ENCODE data around the gene PDP2. TPM values are rescaled to one million over a fixed set of nuclear protein-coding genes. Genes with fewer than 3 reads are reported as not detected.

Gene PDP2
- total RNA-seq, 2 donors from 2014 or later, result 28.0 to 35.0 TPM

- Mint-ChIP-seq H3K4me3 (peak overlapping the region; percentile 95), H3K36me3 (peaks cover 7% of the 10 kb centered on the region), H3K27ac (peak overlapping the region in 1 of 2 donors; percentile 56), H3K27me3 (no peaks in the 10 kb centered on the region), H3K9me3 (no peaks in the 10 kb centered on the region), H3K4me1 (ENCODE audit: low read depth in 2 of 2) (peaks cover 39 to 42% of the 10 kb centered on the region in 2 donors)
- DNase-seq (ENCODE audit: low spot score) (no peak), ATAC-seq (no peak)
Observed at GRCh38 chr16:66881964-66882508, 1.7 kb downstream of the PDP2 start.

DNA sequence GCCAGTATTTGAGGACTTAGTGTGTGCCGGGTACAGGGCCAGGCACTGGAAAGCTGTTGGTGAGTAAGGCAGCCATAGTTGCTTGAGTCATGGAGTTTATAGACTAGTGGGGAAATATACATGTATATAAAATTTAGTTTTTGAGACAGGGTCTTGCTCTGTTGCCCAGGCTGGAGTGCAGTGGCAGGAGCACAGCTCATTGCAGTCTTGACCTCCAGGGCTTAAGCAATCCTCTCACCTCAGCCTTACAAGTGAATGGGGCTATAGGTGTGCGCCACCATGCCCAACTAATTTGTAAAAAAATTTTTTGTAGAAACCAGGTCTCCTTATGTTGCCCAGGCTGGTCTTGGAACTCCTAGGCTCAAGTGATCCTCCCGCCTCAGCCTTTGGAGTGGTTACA is 2.4 kb downstream of the PDP2 start:
- peak overlapping the region in 1 of 2 donors; percentile 56 for H3K27ac Mint-ChIP-seq
- no peaks in the 10 kb centered on the region for H3K9me3 Mint-ChIP-seq
- H3K27me3 Mint-ChIP-seq, result no peaks in the 10 kb centered on the region
- peaks cover 7% of the 10 kb centered on the region for H3K36me3 Mint-ChIP-seq
- ATAC-seq, result no peak
- no peak overlapping the region for H3K4me3 Mint-ChIP-seq
- H3K4me1 Mint-ChIP-seq (ENCODE audit: low read depth in 2 of 2), result peaks cover 39 to 42% of the 10 kb centered on the region in 2 donors
- DNase-seq (ENCODE audit: low spot score), result no peak

DNA sequence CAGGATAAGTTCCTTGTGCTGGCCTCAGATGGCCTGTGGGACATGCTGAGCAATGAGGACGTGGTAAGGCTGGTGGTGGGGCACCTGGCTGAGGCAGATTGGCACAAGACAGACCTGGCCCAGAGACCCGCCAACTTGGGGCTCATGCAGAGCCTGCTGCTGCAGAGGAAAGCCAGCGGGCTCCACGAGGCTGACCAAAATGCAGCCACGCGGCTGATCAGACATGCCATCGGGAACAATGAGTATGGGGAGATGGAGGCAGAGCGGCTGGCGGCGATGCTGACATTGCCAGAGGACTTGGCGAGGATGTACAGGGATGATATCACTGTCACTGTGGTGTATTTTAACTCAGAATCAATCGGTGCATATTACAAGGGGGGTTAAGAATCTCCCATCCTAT is 5.2 kb downstream of the PDP2 start:
- ATAC-seq, result no peak
- no peaks in the 10 kb centered on the region for H3K9me3 Mint-ChIP-seq
- no peaks in the 10 kb centered on the region for H3K27me3 Mint-ChIP-seq
- H3K4me3 Mint-ChIP-seq, result no peak overlapping the region
- H3K27ac Mint-ChIP-seq, result no peak overlapping the region
- H3K4me1 Mint-ChIP-seq (ENCODE audit: low read depth in 2 of 2), result peaks cover 20 to 24% of the 10 kb centered on the region in 2 donors
- peaks cover 7% of the 10 kb centered on the region for H3K36me3 Mint-ChIP-seq
- no peak for DNase-seq (ENCODE audit: low spot score)

DNA sequence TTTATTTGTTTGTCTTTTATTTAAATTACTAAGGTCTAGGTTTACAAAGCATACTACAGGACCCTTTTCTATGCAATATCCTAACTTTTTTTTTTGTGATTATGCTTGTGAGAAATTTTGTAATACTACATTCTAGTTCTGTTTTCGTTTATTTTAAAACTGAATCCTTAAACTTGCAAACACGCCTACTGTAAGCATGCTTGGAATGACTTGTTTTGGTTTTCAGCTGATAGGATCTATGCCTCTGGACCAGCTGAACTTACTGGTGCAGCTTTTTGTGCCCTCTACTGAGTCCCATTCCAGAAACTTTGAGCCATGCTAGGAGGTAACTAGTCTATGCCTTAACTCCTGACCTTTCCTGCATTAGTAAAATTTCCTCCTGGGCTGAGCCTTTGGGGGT is 6.0 kb downstream of the PDP2 start:
- Mint-ChIP-seq H3K27ac (no peak overlapping the region), H3K36me3 (peaks cover 7% of the 10 kb centered on the region)

GRCh38 chr16:66886914-66887313 is 6.6 kb downstream of the PDP2 start:
- Mint-ChIP-seq H3K36me3 (peaks cover 7% of the 10 kb centered on the region), H3K27me3 (no peaks in the 10 kb centered on the region), H3K4me3 (no peak overlapping the region), H3K9me3 (no peaks in the 10 kb centered on the region), H3K4me1 (ENCODE audit: low read depth in 2 of 2) (peaks cover 16 to 23% of the 10 kb centered on the region in 2 donors), H3K27ac (no peak overlapping the region)
- DNase-seq (ENCODE audit: low spot score) (no peak), ATAC-seq (no peak)

More for the DNA sequence above, 6.0 kb downstream of the PDP2 start:
- Mint-ChIP-seq H3K9me3 (no peaks in the 10 kb centered on the region), H3K4me3 (no peak overlapping the region), H3K4me1 (ENCODE audit: low read depth in 2 of 2) (peaks cover 18 to 24% of the 10 kb centered on the region in 2 donors), H3K27me3 (no peaks in the 10 kb centered on the region)
- no peak for DNase-seq (ENCODE audit: low spot score)
- ATAC-seq, result no peak

DNA sequence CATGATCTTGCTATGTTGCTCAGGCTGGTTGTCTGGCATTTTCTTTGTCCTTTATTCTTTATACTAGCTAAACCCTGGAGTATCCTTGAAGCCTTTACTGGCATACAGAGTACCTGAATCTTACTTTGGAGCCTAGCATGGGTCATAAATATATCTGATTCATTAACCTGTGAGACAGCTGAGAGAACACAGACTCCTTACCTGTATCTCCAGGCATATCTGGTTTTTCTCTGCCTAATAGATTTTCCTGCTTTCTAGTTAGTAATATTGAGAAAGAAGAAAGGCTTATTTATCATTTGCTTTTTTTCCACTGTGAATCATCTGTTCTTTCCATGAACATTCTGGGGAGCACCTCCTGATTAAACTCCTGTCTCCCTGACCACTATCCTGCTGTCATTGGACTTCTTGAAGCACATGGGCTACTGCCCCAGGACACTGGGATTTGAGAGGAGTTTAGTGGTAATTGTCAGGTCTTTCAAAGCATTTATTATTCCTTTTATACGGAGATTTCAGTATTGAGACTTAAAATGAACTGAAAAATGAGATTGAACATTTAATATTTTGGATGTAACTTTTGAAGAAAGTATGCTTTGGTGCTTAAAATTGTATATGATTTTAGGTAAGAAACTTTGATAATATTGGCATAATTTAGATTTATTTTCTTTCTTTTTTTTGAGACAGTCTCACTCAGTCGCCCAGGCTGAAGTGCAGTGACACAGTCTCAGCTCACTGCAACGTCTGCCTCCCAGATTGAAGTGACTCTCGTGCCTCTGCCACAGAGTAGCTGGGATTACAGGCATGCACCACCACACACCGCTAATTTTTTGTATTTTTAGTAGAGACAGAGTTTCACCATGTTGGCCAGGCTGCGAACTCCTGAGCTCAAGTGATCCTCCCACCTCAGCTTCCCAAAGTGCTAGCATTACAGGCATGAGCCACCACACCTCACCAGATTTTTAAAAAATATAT is 8.6 kb downstream of the PDP2 start:
- DNase-seq (ENCODE audit: low spot score) (no peak), ATAC-seq (no peak)
- H3K27me3 Mint-ChIP-seq, result no peaks in the 10 kb centered on the region
- H3K27ac Mint-ChIP-seq, result peak overlapping the region in 1 of 2 donors; percentile 37
- peaks cover 7% of the 10 kb centered on the region for H3K36me3 Mint-ChIP-seq
- no peaks in the 10 kb centered on the region for H3K9me3 Mint-ChIP-seq
- H3K4me3 Mint-ChIP-seq, result no peak overlapping the region
- H3K4me1 Mint-ChIP-seq (ENCODE audit: low read depth in 2 of 2), result peaks cover 19 to 25% of the 10 kb centered on the region in 2 donors

DNA sequence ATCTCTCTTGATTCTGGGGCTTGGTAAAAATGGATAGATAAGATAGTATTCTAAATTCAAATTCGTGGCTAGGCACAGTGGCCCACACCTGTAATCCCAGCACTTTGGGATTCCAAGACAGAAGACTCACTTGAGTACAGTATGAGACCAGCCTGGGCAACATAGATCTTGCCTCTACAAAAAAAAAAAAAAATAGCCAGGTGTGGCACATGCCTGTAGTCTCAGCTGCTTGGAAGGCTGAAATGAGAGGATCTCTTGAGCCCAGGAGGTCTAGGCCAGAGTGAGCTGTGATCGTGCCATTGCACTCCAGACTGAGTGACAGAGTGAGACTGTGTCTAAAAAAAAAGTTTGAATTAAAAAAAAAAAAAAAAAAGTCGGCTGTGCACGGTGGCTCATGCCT is 9.3 kb downstream of the PDP2 start:
- DNase-seq (ENCODE audit: low spot score) (no peak), ATAC-seq (no peak)
- peaks cover 7% of the 10 kb centered on the region for H3K36me3 Mint-ChIP-seq
- H3K4me3 Mint-ChIP-seq, result no peak overlapping the region
- peaks cover 23 to 26% of the 10 kb centered on the region in 2 donors for H3K4me1 Mint-ChIP-seq (ENCODE audit: low read depth in 2 of 2)
- H3K27me3 Mint-ChIP-seq, result no peaks in the 10 kb centered on the region
- H3K27ac Mint-ChIP-seq, result peak overlapping the region in 1 of 2 donors; percentile 35
- H3K9me3 Mint-ChIP-seq, result no peaks in the 10 kb centered on the region

DNA sequence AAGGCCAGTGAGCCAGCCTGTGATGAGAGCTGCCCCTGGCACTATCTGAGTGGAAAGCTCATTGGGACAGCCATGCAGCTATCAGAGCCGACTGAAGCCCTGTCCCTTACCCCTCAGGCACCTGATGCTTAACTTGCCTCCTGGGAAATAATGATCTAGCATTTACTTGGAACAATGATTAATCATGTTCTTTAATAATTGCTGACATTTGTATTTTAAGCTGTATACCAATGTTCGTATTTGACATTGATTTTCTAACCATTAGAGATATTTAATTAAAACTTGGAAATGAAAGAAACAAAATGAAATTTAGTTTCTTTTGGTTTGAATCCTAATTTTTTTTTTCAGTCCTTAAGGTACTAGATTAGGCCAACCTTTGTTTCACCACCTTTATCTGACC is 10.5 kb downstream of the PDP2 start:
- Mint-ChIP-seq H3K4me3 (no peak overlapping the region), H3K27ac (peak overlapping the region in 1 of 2 donors; percentile 43), H3K36me3 (peaks cover 7% of the 10 kb centered on the region), H3K4me1 (ENCODE audit: low read depth in 2 of 2) (peaks cover 21 to 26% of the 10 kb centered on the region in 2 donors), H3K27me3 (no peaks in the 10 kb centered on the region), H3K9me3 (no peaks in the 10 kb centered on the region)
- DNase-seq (ENCODE audit: low spot score) (no peak), ATAC-seq (no peak)

GRCh38 chr16:66891360-66891759 is 11.0 kb downstream of the PDP2 start:
- ATAC-seq, result no peak
- Mint-ChIP-seq H3K4me3 (no peak overlapping the region), H3K9me3 (no peaks in the 10 kb centered on the region), H3K27me3 (no peaks in the 10 kb centered on the region), H3K27ac (peak overlapping the region in 1 of 2 donors; percentile 43), H3K4me1 (ENCODE audit: low read depth in 2 of 2) (peaks cover 20 to 29% of the 10 kb centered on the region in 2 donors), H3K36me3 (peaks cover 6% of the 10 kb centered on the region)
- DNase-seq (ENCODE audit: low spot score), result no peak

DNA sequence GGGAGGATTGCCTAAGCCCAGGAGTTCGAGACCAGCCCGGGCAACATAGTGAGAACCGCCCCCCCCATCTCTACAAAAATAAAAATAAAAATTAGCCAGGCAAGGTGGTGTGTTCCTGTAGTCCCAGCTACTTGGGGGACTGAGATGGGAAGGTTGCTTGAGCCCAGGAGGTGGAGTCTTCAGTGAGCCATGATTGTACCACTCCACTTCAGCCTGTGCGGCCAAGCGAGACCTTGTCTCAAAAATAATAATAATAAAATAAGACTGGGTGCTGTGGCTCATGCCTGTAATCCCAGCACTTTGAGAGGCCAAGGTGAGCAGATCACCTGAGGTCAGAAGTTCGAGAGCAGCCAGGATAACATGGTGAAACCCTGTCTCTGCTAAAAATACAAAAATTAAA is 11.5 kb downstream of the PDP2 start:
- H3K27me3 Mint-ChIP-seq, result no peaks in the 10 kb centered on the region

GRCh38 chr16:66894055-66894454 is 13.7 kb downstream of the PDP2 start:
- no peak for ATAC-seq
- Mint-ChIP-seq H3K9me3 (no peaks in the 10 kb centered on the region), H3K4me1 (ENCODE audit: low read depth in 2 of 2) (peaks cover 13 to 17% of the 10 kb centered on the region in 2 donors)

More for the DNA sequence above, 11.5 kb downstream of the PDP2 start:
- ATAC-seq (no peak), DNase-seq (ENCODE audit: low spot score) (no peak)
- H3K4me3 Mint-ChIP-seq, result no peak overlapping the region
- peaks cover 2% of the 10 kb centered on the region for H3K36me3 Mint-ChIP-seq
- H3K27ac Mint-ChIP-seq, result peak overlapping the region in 1 of 2 donors; percentile 43
- peaks cover 15 to 25% of the 10 kb centered on the region in 2 donors for H3K4me1 Mint-ChIP-seq (ENCODE audit: low read depth in 2 of 2)
- no peaks in the 10 kb centered on the region for H3K9me3 Mint-ChIP-seq

DNA sequence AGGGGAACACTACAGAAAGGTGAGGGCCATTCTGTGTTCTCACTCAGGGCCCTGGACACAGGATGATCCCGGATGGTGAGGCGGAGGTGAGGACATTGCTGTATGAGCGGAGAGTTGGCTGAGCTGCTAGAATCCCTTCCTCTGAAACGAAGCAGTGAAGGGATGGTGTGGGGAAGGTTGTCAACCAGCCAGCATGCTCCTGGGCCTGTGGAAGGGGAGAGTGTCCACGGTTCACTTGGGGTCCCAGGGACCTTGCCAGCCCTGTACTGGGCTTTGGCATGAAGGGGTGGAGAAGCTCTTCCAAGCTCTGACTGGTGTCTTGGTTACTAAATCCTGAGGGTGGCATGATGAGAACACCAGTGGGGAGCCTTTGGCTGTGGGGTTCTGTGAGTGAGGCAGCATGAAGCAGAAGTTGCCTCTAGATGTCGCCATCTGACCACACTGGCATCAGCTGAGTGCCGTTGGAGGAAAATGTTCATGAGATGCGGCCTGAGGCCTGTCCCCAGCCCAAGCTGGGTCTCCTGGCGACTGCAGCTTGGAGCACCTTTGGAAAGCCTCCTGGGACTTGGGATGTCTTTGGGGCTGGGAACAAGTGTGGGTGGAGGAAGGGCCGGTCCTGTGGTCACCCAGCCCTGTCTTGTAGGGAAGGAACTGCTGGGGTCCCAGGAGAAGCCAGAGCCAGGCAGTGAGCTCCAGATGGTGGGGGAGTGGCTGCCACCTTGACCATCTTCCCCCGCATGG is 14.8 kb downstream of the PDP2 start:
- Mint-ChIP-seq H3K27ac (peak overlapping the region in 1 of 2 donors; percentile 5), H3K36me3 (no peaks in the 10 kb centered on the region), H3K9me3 (no peaks in the 10 kb centered on the region), H3K27me3 (no peaks in the 10 kb centered on the region), H3K4me1 (ENCODE audit: low read depth in 2 of 2) (peaks cover 13 to 22% of the 10 kb centered on the region in 2 donors), H3K4me3 (no peak overlapping the region)
- DNase-seq (ENCODE audit: low spot score) (peak; percentile 74), ATAC-seq (peak; percentile 77 to 83)

More at GRCh38 chr16:66894055-66894454, 13.7 kb downstream of the PDP2 start:
- no peak for DNase-seq (ENCODE audit: low spot score)
- H3K4me3 Mint-ChIP-seq, result no peak overlapping the region
- peak overlapping the region in 1 of 2 donors; percentile 5 for H3K27ac Mint-ChIP-seq
- no peaks in the 10 kb centered on the region for H3K36me3 Mint-ChIP-seq
- H3K27me3 Mint-ChIP-seq, result no peaks in the 10 kb centered on the region

GRCh38 chr16:66895689-66895979 is 15.3 kb downstream of the PDP2 start:
- Mint-ChIP-seq H3K4me1 (ENCODE audit: low read depth in 2 of 2) (peaks cover 13 to 22% of the 10 kb centered on the region in 2 donors), H3K9me3 (no peaks in the 10 kb centered on the region), H3K4me3 (no peak overlapping the region), H3K36me3 (no peaks in the 10 kb centered on the region), H3K27ac (no peak overlapping the region), H3K27me3 (no peaks in the 10 kb centered on the region)
- DNase-seq (ENCODE audit: low spot score) (no peak), ATAC-seq (no peak)

- DNase-seq (ENCODE audit: low spot score) (no peak), ATAC-seq (no peak)
- Mint-ChIP-seq H3K4me1 (ENCODE audit: low read depth in 2 of 2) (peaks cover 13 to 22% of the 10 kb centered on the region in 2 donors), H3K36me3 (no peaks in the 10 kb centered on the region), H3K4me3 (no peak overlapping the region), H3K9me3 (no peaks in the 10 kb centered on the region), H3K27me3 (no peaks in the 10 kb centered on the region), H3K27ac (no peak overlapping the region)
Observed at GRCh38 chr16:66895999-66896398, 15.7 kb downstream of the PDP2 start.

All from natural killer cell treated with Interleukin-12 subunit alpha and Interleukin-12 subunit beta and Interleukin-15 and Interleukin-18, amount 100 ng/mL, for 72 hours (primary cell).